ENCODE data around the gene FAM124A.

Gene FAM124A

DNA sequence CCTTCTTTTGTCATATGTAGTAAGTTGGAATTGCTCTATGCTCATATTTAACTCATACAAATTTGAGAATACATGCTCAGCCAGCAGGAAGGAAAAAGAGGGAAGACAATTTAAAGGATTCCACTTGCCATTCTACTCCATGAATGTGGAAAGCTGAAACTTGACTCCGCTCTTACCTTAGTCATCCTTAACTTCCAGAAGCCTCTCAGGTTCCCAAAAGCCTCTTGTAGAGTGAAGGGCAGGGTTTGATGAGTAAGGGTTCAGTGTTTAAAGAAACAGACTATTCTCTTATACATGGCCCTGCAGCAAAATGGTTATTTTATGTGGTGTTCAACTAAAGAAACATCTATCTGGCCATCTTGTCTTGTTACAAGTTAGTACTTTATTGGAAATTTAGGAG, 27.1 kb downstream of the FAM124A start:
- Histone ChIP-seq H3K9ac (ENCODE audit: low read depth, low read length) (no peak overlapping the region), H3K27me3 (ENCODE audit: insufficient read depth, low read length, poor library complexity) (no peaks in the 10 kb centered on the region), H3K79me2 (ENCODE audit: insufficient read depth, low read length) (no peaks in the 10 kb centered on the region), H4K20me1 (ENCODE audit: insufficient read depth, low read length) (no peaks in the 10 kb centered on the region), H3K36me3 (ENCODE audit: insufficient read depth, low read length) (no peaks in the 10 kb centered on the region), H3K4me1 (ENCODE audit: insufficient read depth, low read length) (no peaks in the 10 kb centered on the region), H3K4me2 (ENCODE audit: insufficient read depth, low read length) (no peak overlapping the region), H3K9me3 (ENCODE audit: insufficient read depth, low read length, severe bottlenecking) (no peaks in the 10 kb centered on the region), H3K27ac (ENCODE audit: low read length) (no peak overlapping the region), H2AFZ (ENCODE audit: low read depth, low read length) (no peak overlapping the region), H3K4me3 (ENCODE audit: low read depth in 1 of 2, low read length in 2 of 2) (no peak overlapping the region)
- TF ChIP-seq, protein P1, sequence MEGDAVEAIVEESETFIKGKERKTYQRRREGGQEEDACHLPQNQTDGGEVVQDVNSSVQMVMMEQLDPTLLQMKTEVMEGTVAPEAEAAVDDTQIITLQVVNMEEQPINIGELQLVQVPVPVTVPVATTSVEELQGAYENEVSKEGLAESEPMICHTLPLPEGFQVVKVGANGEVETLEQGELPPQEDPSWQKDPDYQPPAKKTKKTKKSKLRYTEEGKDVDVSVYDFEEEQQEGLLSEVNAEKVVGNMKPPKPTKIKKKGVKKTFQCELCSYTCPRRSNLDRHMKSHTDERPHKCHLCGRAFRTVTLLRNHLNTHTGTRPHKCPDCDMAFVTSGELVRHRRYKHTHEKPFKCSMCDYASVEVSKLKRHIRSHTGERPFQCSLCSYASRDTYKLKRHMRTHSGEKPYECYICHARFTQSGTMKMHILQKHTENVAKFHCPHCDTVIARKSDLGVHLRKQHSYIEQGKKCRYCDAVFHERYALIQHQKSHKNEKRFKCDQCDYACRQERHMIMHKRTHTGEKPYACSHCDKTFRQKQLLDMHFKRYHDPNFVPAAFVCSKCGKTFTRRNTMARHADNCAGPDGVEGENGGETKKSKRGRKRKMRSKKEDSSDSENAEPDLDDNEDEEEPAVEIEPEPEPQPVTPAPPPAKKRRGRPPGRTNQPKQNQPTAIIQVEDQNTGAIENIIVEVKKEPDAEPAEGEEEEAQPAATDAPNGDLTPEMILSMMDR (IDR thresholded peaks at IDR 0.05; ENCODE audit: borderline replicate concordance, extremely low read depth, low read length, poor library complexity, severe bottlenecking) = no peak
- no peak for TF ChIP-seq EZH2 (IDR thresholded peaks at IDR 0.05; ENCODE audit: borderline replicate concordance, low read depth, low read length, severe bottlenecking)
- ATAC-seq (ENCODE audit: insufficient read depth, low read depth) = no peak
- DNase-seq = no peak

DNA sequence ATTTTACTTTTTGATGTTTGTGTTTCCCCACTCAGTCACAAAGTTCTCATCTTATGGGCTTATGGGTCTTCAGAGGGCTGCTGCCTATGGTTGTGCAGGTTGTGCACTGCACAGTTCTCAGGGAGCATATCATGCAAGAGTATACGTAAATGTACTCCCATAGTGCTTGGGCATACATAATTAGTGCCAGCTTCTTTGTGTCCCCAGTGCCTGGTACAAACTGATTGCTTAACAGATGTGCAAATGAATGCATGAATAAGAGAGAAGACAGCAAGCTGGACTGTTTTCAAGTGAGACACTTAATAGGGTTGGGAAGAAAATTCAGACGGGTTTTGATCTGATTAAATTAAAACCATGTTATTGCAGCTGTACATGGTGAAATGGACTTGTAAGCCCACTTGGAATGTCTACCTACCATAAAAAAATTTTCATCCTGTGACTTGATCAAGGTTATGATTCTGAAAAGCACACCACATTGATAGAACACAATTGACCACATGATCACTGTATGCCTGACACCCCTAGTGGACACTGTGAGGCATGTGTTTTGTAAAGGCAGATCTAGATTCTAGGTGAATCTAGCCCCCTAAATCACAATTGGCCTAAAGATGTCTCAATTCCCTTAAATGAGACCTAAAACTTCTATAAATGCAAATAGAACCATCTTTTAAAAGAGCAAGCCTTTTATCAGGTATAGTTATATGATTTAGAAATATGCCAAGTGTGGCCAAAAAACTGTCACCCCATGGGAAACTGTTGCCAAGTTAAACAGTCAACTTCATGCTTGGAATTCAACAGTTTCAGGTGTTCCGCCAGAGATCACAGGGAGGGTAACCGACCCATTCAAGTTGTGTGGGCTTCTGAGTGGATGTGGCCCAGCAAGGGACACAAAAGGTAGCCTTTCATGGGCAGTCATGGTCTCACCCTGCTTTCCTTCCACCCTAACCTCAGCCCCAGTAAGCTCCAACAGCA, 27.9 kb downstream of the FAM124A start:
- TF ChIP-seq EZH2 (IDR thresholded peaks at IDR 0.05; ENCODE audit: borderline replicate concordance, low read depth, low read length, severe bottlenecking) = no peak
- TF ChIP-seq, protein P1 (IDR thresholded peaks at IDR 0.05; ENCODE audit: borderline replicate concordance, extremely low read depth, low read length, poor library complexity, severe bottlenecking) = peak; percentile 58

GRCh38 chr13:51251480-51251879, 29.3 kb downstream of the FAM124A start:
- Histone ChIP-seq H3K4me3 (ENCODE audit: low read depth in 1 of 2, low read length in 2 of 2) (no peak overlapping the region), H2AFZ (ENCODE audit: low read depth, low read length) (no peak overlapping the region), H3K9ac (ENCODE audit: low read depth, low read length) (no peak overlapping the region), H3K27me3 (ENCODE audit: insufficient read depth, low read length, poor library complexity) (no peaks in the 10 kb centered on the region), H4K20me1 (ENCODE audit: insufficient read depth, low read length) (no peaks in the 10 kb centered on the region), H3K79me2 (ENCODE audit: insufficient read depth, low read length) (no peaks in the 10 kb centered on the region), H3K9me3 (ENCODE audit: insufficient read depth, low read length, severe bottlenecking) (no peaks in the 10 kb centered on the region), H3K27ac (ENCODE audit: low read length) (no peak overlapping the region), H3K4me2 (ENCODE audit: insufficient read depth, low read length) (no peak overlapping the region), H3K4me1 (ENCODE audit: insufficient read depth, low read length) (no peaks in the 10 kb centered on the region), H3K36me3 (ENCODE audit: insufficient read depth, low read length) (no peaks in the 10 kb centered on the region)
- no peak for DNase-seq
- TF ChIP-seq, protein P1 (IDR thresholded peaks at IDR 0.05; ENCODE audit: borderline replicate concordance, extremely low read depth, low read length, poor library complexity, severe bottlenecking) = no peak
- no peak for TF ChIP-seq EZH2 (IDR thresholded peaks at IDR 0.05; ENCODE audit: borderline replicate concordance, low read depth, low read length, severe bottlenecking)
- ATAC-seq (ENCODE audit: insufficient read depth, low read depth) = no peak

More for the DNA sequence above, 27.9 kb downstream of the FAM124A start:
- no peaks in the 10 kb centered on the region for H3K27me3 ChIP-seq (ENCODE audit: insufficient read depth, low read length, poor library complexity)
- H3K4me3 ChIP-seq (ENCODE audit: low read depth in 1 of 2, low read length in 2 of 2) = no peak overlapping the region
- H3K4me2 ChIP-seq (ENCODE audit: insufficient read depth, low read length) = no peak overlapping the region
- DNase-seq (no peak), ATAC-seq (ENCODE audit: insufficient read depth, low read depth) (peak; percentile 55; the same call in 1 of the 3 replicates)
- no peaks in the 10 kb centered on the region for H3K9me3 ChIP-seq (ENCODE audit: insufficient read depth, low read length, severe bottlenecking)
- H3K79me2 ChIP-seq (ENCODE audit: insufficient read depth, low read length) = no peaks in the 10 kb centered on the region
- no peak overlapping the region for H3K9ac ChIP-seq (ENCODE audit: low read depth, low read length)
- H3K27ac ChIP-seq (ENCODE audit: low read length) = no peak overlapping the region
- H4K20me1 ChIP-seq (ENCODE audit: insufficient read depth, low read length) = no peaks in the 10 kb centered on the region
- no peaks in the 10 kb centered on the region for H3K4me1 ChIP-seq (ENCODE audit: insufficient read depth, low read length)
- H3K36me3 ChIP-seq (ENCODE audit: insufficient read depth, low read length) = no peaks in the 10 kb centered on the region
- no peak overlapping the region for H2AFZ ChIP-seq (ENCODE audit: low read depth, low read length)
